Ovary (tissue), 9 donors: Measurements from ENCODE around the gene TUBB1. TPM values are rescaled to one million over a fixed set of nuclear protein-coding genes. Genes with fewer than 3 reads are reported as not detected.

Source experiments
- DNase-seq, 5 donors: peaks; one replicate each; pipeline ENCODE4 v3.0.0-alpha.2; 2019 to 2020
- H3K27ac ChIP-seq, 2 donors: fragments of 200-600 bp; one replicate each; pipeline versions ENCODE4 v1.5.1 to v1.8.0; 2019 to 2022
- H3K27me3 ChIP-seq: fragments of 200-600 bp; one replicate; pipeline ENCODE4 v1.8.0; 2022
- H3K36me3 ChIP-seq: fragments of 200-600 bp; sonication (generic); one replicate; pipeline ENCODE4 v1.5.1; 2019
- H3K4me1 ChIP-seq: one replicate; pipeline ENCODE4 v1.8.1; 2013; ENCODE audit warnings: mild to moderate bottlenecking, moderate library complexity; ENCODE audit not compliant: insufficient read depth
- H3K4me3 ChIP-seq: fragments of 200-600 bp; sonication (generic); one replicate; pipeline ENCODE4 v1.5.1; 2017
- H3K9me3 ChIP-seq, 2 donors: fragments of 200-600 bp in 1 of 2; sonication (generic) in 1 of 2; one replicate each; pipeline versions ENCODE4 v1.5.1 to v1.8.1; 2013 to 2019; ENCODE audit warnings: mild to moderate bottlenecking in 1 of 2, moderate library complexity in 1 of 2
- CTCF ChIP-seq, 3 donors: fragments of 450-650 bp in 2 of 3; fragments of 200-600 bp in 1 of 3; IDR thresholded peaks; one replicate each; pipeline versions ENCODE4 v1.5.1 to v1.8.0; 2016 to 2022; ENCODE audit warnings: antibody characterized with exemption in 3 of 3, mild to moderate bottlenecking in 1 of 3
- EP300 ChIP-seq: sonication (generic); formaldehyde crosslinking; IDR thresholded peaks from one replicate; pipeline ENCODE4 v1.6.1; 2017; ENCODE audit warnings: antibody characterized with exemption
- POLR2A ChIP-seq: fragments of 450-650 bp; IDR thresholded peaks from one replicate; pipeline ENCODE4 v1.6.1; 2017; ENCODE audit warnings: antibody characterized with exemption, mild to moderate bottlenecking, moderate library complexity
- WGBS, 3 donors: extraction: QIAGEN DNeasy Blood & Tissue Kit in 1 of 3; methylation state at CpG; one replicate each; pipeline versions ENCODE4 v1.1.5 to v1.1.7; 2013 to 2017; 5-methylcytosine and 5-hydroxymethylcytosine counted together
- intact Hi-C, 4 donors: fragments of 100-400 bp; cut with DNase I; formaldehyde crosslinking; loops; one replicate each; pipeline versions ENCODE4 v1.11.0 to v1.15.1; 2022 to 2023
- polyA plus RNA-seq, 2 donors: library from polyadenylated mRNA; stranded (reverse); fragments of 200-250 nt in 1 of 2; fragments of 350-450 nt in 1 of 2; fragmentation: Illumina TruSeq in 1 of 2; extraction: RNeasy Lipid Tissue Mini Kit (QIAGEN cat#74804) in 1 of 2; gene quantifications; one replicate each; pipeline ENCODE4 v1.2.3, GENCODE V29; 2013 to 2014
- total RNA-seq, 7 donors: library from RNA; depleted of rRNA in 2 of 7; stranded (reverse); fragments of >200 nt in 2 of 7; fragmentation: NEBNext Ultra II Directional in 3 of 7; extraction: Animal tissue kit (Norgen Biotek cat#: 25700) in 3 of 7; gene quantifications; one replicate each; pipeline versions ENCODE4 v1.1.0 to v1.2.4, GENCODE V29; 2016 to 2023
- donor health status: DM: no; HTN: no; CAD: no; lungs with moderate emphysema.
- donor health status: DM: no; HTN: no; CAD: no.
- donor health status: Bipolar disorder and iron deficiency.
- donor health status: DM: yes; HTN: yes; CAD: no.
- donor health status: DM: no; HTN: no; CAD: no.
- donor health status: DM: yes; HTN: yes; CAD: no.

The TUBB1 gene
- total and polyA plus RNA-seq, 9 donors, result 0.02 to 0.17 (median 0.12) TPM; not detected in 2

GRCh38 chr20:58986286-58986967 is 32.8 kb upstream of the TUBB1 start:
- no peak overlapping the region for H3K4me3 ChIP-seq
- TF ChIP-seq CTCF (IDR thresholded peaks at IDR 0.05) (no peak), EP300 (no peak), POLR2A (no peak)
- 75 to 86% (median 76%) methylated on average over 9 of the region's 9 CpGs for WGBS, 3 donors
- no peaks in the 10 kb centered on the region for H3K36me3 ChIP-seq
- intact Hi-C loops, result no loop called here
- no peaks in the 10 kb centered on the region for H3K9me3 ChIP-seq
- no peak for DNase-seq
- peaks cover 9% of the 10 kb centered on the region for H3K4me1 ChIP-seq
- no peaks in the 10 kb centered on the region for H3K27me3 ChIP-seq
- H3K27ac ChIP-seq, result no peak overlapping the region

- H3K36me3 ChIP-seq, result no peaks in the 10 kb centered on the region
- TF ChIP-seq POLR2A, result no peak
- TF ChIP-seq CTCF (IDR thresholded peaks at IDR 0.05), result no peak
- no peak for TF ChIP-seq EP300
- H3K27me3 ChIP-seq, result no peaks in the 10 kb centered on the region
- H3K27ac ChIP-seq, result no peak overlapping the region
- H3K4me3 ChIP-seq, result no peak overlapping the region
- DNase-seq, result peak in 1 of 5 donors; percentile 6
- peaks cover 6% of the 10 kb centered on the region for H3K4me1 ChIP-seq
- H3K9me3 ChIP-seq, result no peaks in the 10 kb centered on the region
- intact Hi-C loops, result no loop called here
- whole genome bisulfite sequencing, 3 donors, result 79 to 83% (median 81%) methylated on average over 8 of the region's 8 CpGs
Observed at GRCh38 chr20:58986968-58987517, 32.2 kb upstream of the TUBB1 start.

- no peak for TF ChIP-seq POLR2A
- TF ChIP-seq EP300, result no peak
- TF ChIP-seq CTCF (IDR thresholded peaks at IDR 0.05), result no peak
- Histone ChIP-seq H3K4me1 (no peaks in the 10 kb centered on the region), H3K9me3 (no peaks in the 10 kb centered on the region), H3K27me3 (no peaks in the 10 kb centered on the region), H3K27ac (no peak overlapping the region), H3K36me3 (no peaks in the 10 kb centered on the region), H3K4me3 (no peak overlapping the region)
- 83 to 88% (median 87%) methylated on average over 9 of the region's 9 CpGs for WGBS, 3 donors
- intact Hi-C loops, result no loop called here
- peak in 1 of 5 donors; percentile 6 for DNase-seq
Observed at GRCh38 chr20:58987790-58988564, 31.3 kb upstream of the TUBB1 start.

GRCh38 chr20:58988565-58988882 is 30.7 kb upstream of the TUBB1 start:
- Histone ChIP-seq H3K36me3 (no peaks in the 10 kb centered on the region), H3K4me1 (no peaks in the 10 kb centered on the region), H3K9me3 (no peaks in the 10 kb centered on the region), H3K27me3 (no peaks in the 10 kb centered on the region), H3K27ac (no peak overlapping the region), H3K4me3 (no peak overlapping the region)
- WGBS, 3 donors, result 83 to 85% (median 84%) methylated on average over 6 of the region's 6 CpGs
- intact Hi-C loops, result no loop called here
- peak in 1 of 5 donors; percentile 1 for DNase-seq
- no peak for TF ChIP-seq POLR2A
- no peak for TF ChIP-seq CTCF (IDR thresholded peaks at IDR 0.05)
- no peak for TF ChIP-seq EP300
